Stimulated activated CD8-positive, alpha-beta memory T cell treated with anti-CD3 and anti-CD28 coated beads, Interleukin-15, amount 100 ng/mL, for 4 hours (primary cell): ENCODE results near the gene HSF4.
"Not testable (repeated sequence)": the region's sequence is repeated elsewhere in the genome, so short reads cannot be mapped to it uniquely, and the experiment has no call there.

Experiments used
- DNase-seq, 2 donors: peaks; one replicate each; pipeline ENCODE4 v3.0.0-alpha.2; 2020; ENCODE audit warnings: low read depth in 2 of 2

Gene HSF4

GRCh38 chr16:67164599-67165061 lies at the start of gene HSF4:
TSS of gene HSF4 (plus strand) at chr16:67164745. CDS start at chr16:67164812, 67 bp downstream.
- no peak for DNase-seq

- DNase-seq: no peak
Observed at GRCh38 chr16:67114793-67115192, 49.8 kb upstream of the HSF4 start.

DNA sequence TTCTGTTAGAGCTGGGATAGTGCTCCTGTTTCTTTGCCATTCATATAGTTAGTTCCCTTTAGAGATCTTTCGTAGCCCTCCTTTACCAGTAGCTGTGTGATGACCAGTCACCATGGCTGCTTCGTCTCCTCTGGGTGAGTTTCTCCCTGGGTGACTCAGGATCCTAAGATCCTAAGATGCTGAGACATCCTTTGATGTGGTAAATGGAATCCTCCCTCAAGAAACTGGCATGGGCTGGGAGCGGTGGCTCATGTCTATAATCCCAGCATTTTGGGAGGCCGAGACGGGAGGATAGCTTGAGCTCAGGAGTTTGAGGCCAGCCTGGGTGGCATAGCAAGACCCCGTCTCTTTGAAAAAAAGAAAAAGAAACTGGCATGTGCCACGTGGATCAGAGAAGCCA lies 48.9 kb upstream of the HSF4 start:
- DNase-seq: no peak

- no peak for DNase-seq
Observed at GRCh38 chr16:67116388-67117311, 47.9 kb upstream of the HSF4 start.

GRCh38 chr16:67117716-67118115 lies 46.8 kb upstream of the HSF4 start:
- DNase-seq: no peak

- DNase-seq: no peak
Observed at GRCh38 chr16:67120025-67120424, 44.5 kb upstream of the HSF4 start.

- not testable (repeated sequence) for DNase-seq
Observed at GRCh38 chr16:67122799-67123198, 41.7 kb upstream of the HSF4 start.

GRCh38 chr16:67128417-67128816 lies 36.1 kb upstream of the HSF4 start:
- no peak for DNase-seq

DNA sequence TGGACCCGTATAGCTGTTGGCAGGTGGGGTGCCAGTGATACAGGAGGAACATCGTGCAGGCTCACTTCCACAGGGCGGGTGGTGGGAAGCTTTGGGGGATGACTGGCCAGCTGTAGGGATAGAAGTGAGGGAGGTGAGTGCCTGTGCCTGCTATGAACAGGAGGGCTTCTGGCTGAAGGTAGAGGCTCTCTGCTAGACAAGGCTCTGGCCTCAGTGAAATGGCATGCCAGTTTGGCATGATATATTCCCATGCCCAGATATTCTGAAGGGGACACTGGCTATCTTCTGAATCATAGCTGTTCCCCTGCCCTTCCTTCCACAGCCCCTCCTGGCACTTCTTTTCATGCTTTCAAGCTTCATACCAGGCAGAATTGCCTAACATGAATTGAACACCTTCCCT lies 35.7 kb upstream of the HSF4 start:
- no peak for DNase-seq

DNA sequence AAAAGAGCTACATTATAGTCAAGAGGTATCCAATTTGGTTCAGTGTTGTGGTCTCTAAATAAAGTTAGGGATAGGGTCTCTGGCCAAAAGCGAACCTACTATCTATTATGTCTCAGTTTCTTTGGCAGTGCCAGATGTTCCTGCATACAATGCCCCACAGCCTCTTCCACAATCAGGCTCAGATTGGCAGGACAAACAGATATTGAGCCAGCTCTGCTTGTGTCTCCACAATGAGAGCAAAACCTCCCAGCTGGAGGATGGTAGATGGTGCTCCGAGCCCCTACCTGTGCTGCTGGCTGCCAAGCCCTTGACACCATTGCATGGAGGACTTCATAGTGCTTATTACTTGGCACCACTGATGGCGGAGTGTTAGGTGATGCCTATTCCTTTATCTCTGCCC lies 35.1 kb upstream of the HSF4 start:
- DNase-seq: no peak

DNA sequence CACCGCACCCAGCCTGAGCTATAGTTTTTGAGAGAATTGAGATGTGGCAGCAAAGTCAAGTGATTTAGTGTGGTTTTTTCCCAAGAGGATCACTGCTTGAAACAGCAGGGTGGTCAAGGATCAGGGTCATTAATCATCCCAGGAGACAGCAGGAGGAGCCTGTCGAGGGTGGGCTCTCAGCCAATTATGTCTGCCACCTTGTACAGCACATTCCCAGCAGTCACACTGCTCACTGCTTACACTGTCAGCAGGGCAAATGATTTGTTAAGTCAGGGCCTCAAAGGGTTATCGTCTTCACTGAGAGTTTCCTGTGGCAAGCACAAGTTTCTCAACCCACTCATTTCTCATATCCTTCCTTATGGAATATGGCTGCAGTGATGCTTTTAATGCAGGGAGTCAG lies 26.9 kb upstream of the HSF4 start:
- DNase-seq: no peak

DNA sequence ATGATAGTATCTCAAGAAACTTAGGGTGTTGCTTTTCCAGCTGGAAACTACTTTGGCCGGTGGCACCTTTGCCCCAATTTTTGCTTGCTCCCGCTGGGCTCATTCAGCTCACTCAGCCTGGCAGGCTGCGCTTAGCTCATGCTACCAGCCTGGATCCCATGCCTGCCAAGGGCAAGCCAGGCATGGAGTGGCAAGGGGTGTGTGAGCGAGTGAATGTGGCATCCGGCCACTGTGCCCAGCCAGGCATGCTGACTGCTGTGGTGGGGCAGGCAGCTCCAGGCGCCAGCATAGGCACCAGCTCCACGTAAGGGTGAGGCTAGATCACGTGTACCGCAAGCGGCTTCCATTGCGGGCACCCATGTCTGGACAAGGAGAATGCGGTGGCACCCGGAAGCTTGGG lies 23.2 kb upstream of the HSF4 start:
- no peak for DNase-seq

DNA sequence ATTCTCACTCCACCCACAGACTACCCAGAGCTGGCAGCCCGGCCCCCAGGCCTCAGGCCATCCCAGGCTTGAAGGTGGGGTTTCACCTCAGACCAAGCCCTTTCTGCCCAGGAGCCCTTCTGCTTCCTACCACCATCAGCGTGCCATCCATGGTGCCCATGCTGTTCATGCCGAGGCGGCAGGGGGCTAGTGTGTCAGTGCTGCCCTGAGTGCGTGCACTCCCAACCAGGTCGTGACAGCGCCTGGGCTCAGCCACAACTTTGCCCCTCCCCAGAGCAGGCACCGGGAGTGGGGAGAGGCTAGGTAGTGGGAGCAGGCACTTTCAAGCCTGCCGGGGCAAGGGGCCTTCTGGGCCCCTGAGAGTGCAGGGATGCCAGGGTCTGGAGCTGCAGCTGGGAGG lies 22.2 kb upstream of the HSF4 start:
- DNase-seq: no peak

DNA sequence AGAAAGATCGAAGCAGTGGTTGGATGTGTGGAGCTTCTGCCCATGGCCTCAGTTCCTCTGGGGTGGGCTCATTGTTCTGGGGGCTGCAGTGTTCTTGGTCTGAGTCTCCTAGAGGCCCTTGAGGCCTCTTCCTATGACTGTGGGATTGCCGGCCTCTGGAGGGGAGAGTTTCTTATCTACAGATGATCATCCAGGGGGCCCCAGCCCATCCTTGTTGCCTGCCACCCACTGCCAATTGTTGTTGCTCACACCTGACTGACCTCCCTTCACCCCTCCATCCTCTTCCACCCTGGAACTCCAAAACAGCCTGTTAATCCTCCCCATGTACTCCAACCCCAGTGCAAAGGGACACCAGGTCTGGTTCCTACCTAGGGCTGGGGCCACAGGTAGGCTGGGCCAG lies 19.6 kb upstream of the HSF4 start:
- no peak for DNase-seq

- no peak for DNase-seq
Observed at GRCh38 chr16:67145746-67146145, 18.8 kb upstream of the HSF4 start.

GRCh38 chr16:67146523-67147357 lies 17.8 kb upstream of the HSF4 start:
- DNase-seq: no peak

DNA sequence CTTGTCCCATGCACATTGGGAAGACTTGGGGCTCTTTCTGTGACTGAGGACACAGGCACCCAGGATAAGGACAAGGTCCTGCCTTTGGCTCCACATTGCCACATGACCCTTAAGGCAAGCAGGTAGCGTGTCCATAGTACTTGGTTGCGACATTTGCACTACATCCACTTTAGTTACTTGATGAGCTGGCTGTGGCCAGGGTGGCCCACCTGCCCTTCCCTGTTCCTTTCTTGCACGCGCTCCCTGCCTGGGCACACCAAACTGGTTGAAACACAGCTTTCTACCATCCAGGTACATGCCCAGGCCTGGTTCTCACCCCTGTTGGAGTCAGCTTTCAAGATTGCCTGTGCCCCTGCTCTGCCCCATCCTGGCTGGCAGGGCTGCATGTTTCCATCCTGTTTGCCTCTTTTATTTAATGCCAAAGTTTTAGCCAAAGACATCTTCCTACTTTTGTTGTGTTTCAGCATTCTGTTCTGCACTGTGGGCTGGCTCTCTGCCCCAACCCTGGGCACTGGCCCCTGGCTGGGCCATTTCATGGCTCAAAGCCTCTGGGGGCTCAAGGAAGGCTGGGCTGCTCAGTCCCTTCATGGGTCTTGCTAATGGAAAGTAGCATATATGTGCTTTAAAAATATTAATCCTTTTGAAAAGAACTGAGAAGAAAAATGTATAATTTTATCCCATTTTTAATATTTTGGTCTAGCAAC lies 17.0 kb upstream of the HSF4 start:
- DNase-seq: no peak

DNA sequence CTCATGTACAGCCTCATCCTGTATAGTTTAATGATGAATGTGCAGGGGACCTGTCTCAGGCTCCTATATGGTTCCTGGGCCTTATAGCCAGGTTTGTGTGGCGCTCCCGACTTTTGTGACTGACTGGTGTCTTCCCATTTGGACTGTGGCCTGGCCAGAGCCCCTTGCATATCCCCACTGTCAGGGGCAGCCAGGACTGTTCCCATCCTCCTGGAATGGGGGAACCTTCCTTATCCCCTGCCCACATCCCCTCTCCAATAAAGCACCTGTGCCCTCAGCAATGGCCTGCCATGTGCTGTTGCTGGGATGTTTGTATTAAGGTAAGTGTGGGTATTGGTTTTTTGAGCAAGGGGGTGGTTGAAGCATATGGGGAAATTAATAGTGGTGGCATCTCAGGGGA lies 16.3 kb upstream of the HSF4 start:
- no peak for DNase-seq

DNA sequence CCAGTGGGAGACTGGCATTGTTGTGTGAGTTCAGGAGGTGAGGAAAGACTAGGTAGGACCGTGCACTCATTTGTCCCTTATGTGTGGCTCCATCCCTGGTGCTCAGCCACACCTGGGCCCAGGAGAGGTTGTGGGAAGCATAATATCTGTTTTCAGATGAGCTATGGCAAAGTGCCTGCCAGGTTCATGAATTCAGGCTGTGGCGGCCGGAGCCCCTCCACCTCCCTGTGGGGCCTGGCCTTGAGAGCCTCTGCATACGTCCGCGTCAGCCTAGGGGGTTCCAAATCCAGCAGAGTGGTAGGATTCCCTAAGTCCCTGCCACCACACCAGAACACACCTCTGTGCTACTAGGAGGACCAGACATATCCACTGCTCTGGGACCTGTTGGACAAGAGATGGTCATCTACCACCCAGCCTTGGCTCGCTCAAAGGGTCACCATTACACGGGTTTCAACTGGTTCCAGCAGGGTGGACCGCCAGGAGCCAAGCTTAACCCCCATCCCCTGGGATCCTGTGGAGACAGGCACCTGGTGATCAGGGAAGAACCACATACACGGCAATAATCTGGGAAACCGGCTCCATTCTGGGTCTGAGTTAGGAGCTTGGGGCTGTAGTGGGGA lies 15.8 kb upstream of the HSF4 start:
- no peak for DNase-seq

GRCh38 chr16:67149276-67150046 lies 15.1 kb upstream of the HSF4 start:
- no peak for DNase-seq
